HEK293 (cell line): ENCODE measurements around the gene P2RX7.

Source experiments
- CTCF ChIA-PET: fragments of 350-600 bp; formaldehyde crosslinking; extraction: SDS; loops from one replicate; lab custom pipeline; 2021; ENCODE audit warnings: antibody characterized with exemption; lab: Yijun Ruan, JAX
- POLR2A ChIA-PET: fragments of 300-600 bp; formaldehyde crosslinking; extraction: SDS; loops from one replicate; lab custom pipeline; 2020; ENCODE audit warnings: antibody characterized with exemption, inconsistent platforms; lab: Yijun Ruan, JAX
- H3K27ac ChIP-seq: fragments of 200-500 bp; sonication (Bioruptor generic); 2 replicates; pipeline ENCODE4 v1.5.1; 2014; ENCODE audit warnings: low read depth, low read length, control low read depth, inconsistent platforms; ENCODE audit errors: extremely low read depth
- H3K36me3 ChIP-seq, 2 experiments: fragments of 200-500 bp in 1 of 2; sonication (Bioruptor generic) in 1 of 2; 1 replicate in 1 of 2; 2 replicates in 1 of 2; pipeline ENCODE4 v1.5.1; 2014 to 2017; ENCODE audit warnings: inconsistent platforms in 2 of 2, low read length in 2 of 2; ENCODE audit not compliant: control insufficient read depth in 2 of 2, insufficient read depth in 1 of 2
- H3K4me1 ChIP-seq: fragments of 200-500 bp; sonication (Bioruptor generic); 2 replicates; pipeline ENCODE4 v1.5.1; 2014; ENCODE audit warnings: mild to moderate bottlenecking, low read length, inconsistent platforms; ENCODE audit not compliant: control insufficient read depth, insufficient read depth
- H3K4me3 ChIP-seq: 2 replicates; pipeline ENCODE4 v1.5.1; 2011; ENCODE audit warnings: low read depth, mild to moderate bottlenecking, control low read depth, low read length, moderate library complexity
- H3K9me3 ChIP-seq: fragments of 200-500 bp; sonication (Bioruptor generic); 2 replicates; pipeline ENCODE4 v1.5.1; 2014; ENCODE audit warnings: low read depth, low read length, inconsistent platforms; ENCODE audit not compliant: control insufficient read depth, insufficient read depth
- GLI4 ChIP-seq: fragments of 450-650 bp; formaldehyde crosslinking; IDR thresholded peaks from 2 replicates; pipeline ENCODE4 v1.5.1; 2016; ENCODE audit warnings: missing biosample characterization, missing genetic modification characterization
- KLF16 ChIP-seq: fragments of 450-650 bp; formaldehyde crosslinking; IDR thresholded peaks from 2 replicates; pipeline ENCODE4 v1.5.1; 2017; ENCODE audit warnings: missing biosample characterization, missing genetic modification characterization
- MZF1 ChIP-seq: fragments of 450-650 bp; formaldehyde crosslinking; IDR thresholded peaks from 2 replicates; pipeline ENCODE4 v1.5.1; 2017; ENCODE audit warnings: missing biosample characterization, missing genetic modification characterization, borderline replicate concordance
- PRDM4 ChIP-seq: fragments of 450-650 bp; formaldehyde crosslinking; IDR thresholded peaks from 2 replicates; pipeline ENCODE4 v1.5.1; 2017; ENCODE audit warnings: missing biosample characterization, missing genetic modification characterization
- SCRT2 ChIP-seq: fragments of 450-650 bp; formaldehyde crosslinking; IDR thresholded peaks from 2 replicates; pipeline ENCODE4 v1.5.1; 2016; ENCODE audit warnings: missing biosample characterization, missing genetic modification characterization
- TSHZ1 ChIP-seq: fragments of 450-650 bp; formaldehyde crosslinking; IDR thresholded peaks from 2 replicates; pipeline ENCODE4 v1.5.1; 2016; ENCODE audit warnings: missing biosample characterization, missing genetic modification characterization, borderline replicate concordance
- ZBTB44 ChIP-seq: fragments of 450-650 bp; IDR thresholded peaks from 2 replicates; pipeline ENCODE4 v1.5.1; 2018; ENCODE audit warnings: missing biosample characterization, mild to moderate bottlenecking, missing genetic modification characterization
- ZBTB7A ChIP-seq: fragments of 450-650 bp; formaldehyde crosslinking; IDR thresholded peaks from 2 replicates; pipeline ENCODE4 v1.5.1; 2016; ENCODE audit warnings: low read depth, missing biosample characterization, missing genetic modification characterization
- ZNF10 ChIP-seq: fragments of 450-650 bp; formaldehyde crosslinking; IDR thresholded peaks from 2 replicates; pipeline ENCODE4 v1.5.1; 2017; ENCODE audit warnings: missing biosample characterization, missing genetic modification characterization
- ZNF132 ChIP-seq: fragments of 450-650 bp; formaldehyde crosslinking; IDR thresholded peaks from 2 replicates; pipeline ENCODE4 v1.5.1; 2017; ENCODE audit warnings: missing biosample characterization, missing genetic modification characterization, borderline replicate concordance
- ZNF133 ChIP-seq: fragments of 450-650 bp; formaldehyde crosslinking; IDR thresholded peaks from 2 replicates; pipeline ENCODE4 v1.5.1; 2016; ENCODE audit warnings: missing biosample characterization, missing genetic modification characterization
- ZNF138 ChIP-seq: fragments of 450-650 bp; formaldehyde crosslinking; IDR thresholded peaks from 2 replicates; pipeline ENCODE4 v1.5.1; 2016; ENCODE audit warnings: missing biosample characterization, missing genetic modification characterization, borderline replicate concordance
- ZNF175 ChIP-seq: fragments of 450-650 bp; formaldehyde crosslinking; IDR thresholded peaks from 2 replicates; pipeline ENCODE4 v1.5.1; 2016; ENCODE audit warnings: missing biosample characterization, missing genetic modification characterization
- ZNF433 ChIP-seq: fragments of 450-650 bp; formaldehyde crosslinking; IDR thresholded peaks from 2 replicates; pipeline ENCODE4 v1.5.1; 2016; ENCODE audit warnings: missing biosample characterization, missing genetic modification characterization, low read depth
- ZNF548 ChIP-seq: fragments of 450-650 bp; formaldehyde crosslinking; IDR thresholded peaks from 2 replicates; pipeline ENCODE4 v1.5.1; 2016; ENCODE audit warnings: missing biosample characterization, missing genetic modification characterization
- ZNF658 ChIP-seq: fragments of 450-650 bp; formaldehyde crosslinking; IDR thresholded peaks from 2 replicates; pipeline ENCODE4; 2016; ENCODE audit warnings: missing biosample characterization, missing genetic modification characterization
- ZNF704 ChIP-seq: fragments of 450-650 bp; formaldehyde crosslinking; IDR thresholded peaks from 2 replicates; pipeline ENCODE4 v1.5.1; 2016; ENCODE audit warnings: missing biosample characterization, missing genetic modification characterization
- ZNF747 ChIP-seq: fragments of 450-650 bp; formaldehyde crosslinking; IDR thresholded peaks from 2 replicates; pipeline ENCODE4 v1.5.1; 2016; ENCODE audit warnings: missing biosample characterization, missing genetic modification characterization
- ZNF768 ChIP-seq: fragments of 450-650 bp; formaldehyde crosslinking; IDR thresholded peaks from 2 replicates; pipeline ENCODE4 v1.5.1; 2018; ENCODE audit warnings: missing biosample characterization, mild to moderate bottlenecking, missing genetic modification characterization
- ZNF777 ChIP-seq: fragments of 450-650 bp; formaldehyde crosslinking; IDR thresholded peaks from 2 replicates; pipeline ENCODE4 v1.5.1; 2017; ENCODE audit warnings: missing biosample characterization, missing genetic modification characterization, borderline replicate concordance
- ZNF785 ChIP-seq: fragments of 450-650 bp; formaldehyde crosslinking; IDR thresholded peaks from 2 replicates; pipeline ENCODE4 v1.5.1; 2016; ENCODE audit warnings: missing biosample characterization, missing genetic modification characterization
- ZXDB ChIP-seq: fragments of 450-650 bp; formaldehyde crosslinking; IDR thresholded peaks from 2 replicates; pipeline ENCODE4 v1.5.1; 2016; ENCODE audit warnings: missing biosample characterization, missing genetic modification characterization
- TF ChIP-seq, protein P1 (sequence below): fragments of 450-650 bp; formaldehyde crosslinking; IDR thresholded peaks from 2 replicates; pipeline ENCODE4 v1.5.1; 2016; ENCODE audit warnings: missing biosample characterization, missing genetic modification characterization, low read depth

Gene P2RX7

DNA sequence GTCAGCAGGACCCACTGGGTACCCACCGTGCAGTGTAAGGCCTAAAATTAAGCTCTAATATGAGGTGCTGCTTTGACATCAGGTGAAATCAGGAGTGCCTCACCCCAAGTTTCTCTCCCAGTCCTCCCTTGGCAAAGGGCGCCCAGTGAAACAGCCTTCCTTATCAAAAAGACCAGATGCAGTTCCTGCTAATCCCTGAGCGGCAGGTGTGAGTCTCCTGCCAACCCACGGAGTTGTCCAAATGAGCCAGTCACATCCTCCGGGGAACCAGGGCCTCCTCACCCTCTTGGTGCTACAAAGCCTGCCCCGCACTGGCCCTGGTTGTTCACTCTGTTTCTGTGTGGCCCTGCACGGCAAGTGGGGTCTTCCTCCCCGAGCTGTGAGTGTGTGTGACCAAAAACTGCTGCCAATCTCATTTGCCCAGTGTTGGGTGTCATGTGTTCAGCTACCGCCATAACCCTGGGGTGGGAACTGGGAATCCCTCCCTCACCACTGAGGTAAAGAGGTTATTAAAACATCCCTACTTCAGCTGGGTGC lies 57.0 kb downstream of the P2RX7 start:
- POLR2A ChIA-PET, result interaction anchor here (0.7 kb wide), 1 partner anchor 1294 kb away, joined by 3 read pairs; no protein-coding TSS in a partner anchor
- H3K4me1 ChIP-seq, result no peaks in the 10 kb centered on the region
- H3K36me3 ChIP-seq, result no peaks in the 10 kb centered on the region
- no peak overlapping the region for H3K4me3 ChIP-seq
- no peak overlapping the region for H3K27ac ChIP-seq
- H3K9me3 ChIP-seq, result no peaks in the 10 kb centered on the region
- CTCF ChIA-PET, result interaction anchor here (0.7 kb wide), 1 partner anchor 33 kb away, joined by 3 read pairs; no protein-coding TSS in a partner anchor
- TF ChIP-seq ZXDB (tag by site-specific recombination), result no peak
- TF ChIP-seq ZNF133 (tag by site-specific recombination), result no peak
- no peak for TF ChIP-seq ZBTB7A (tag by site-specific recombination)
- TF ChIP-seq ZNF10 (tag by site-specific recombination), result no peak
- no peak for TF ChIP-seq PRDM4 (tag by site-specific recombination)
- no peak for TF ChIP-seq ZBTB44 (tag by site-specific recombination)
- TF ChIP-seq ZNF138 (tag by site-specific recombination), result no peak
- TF ChIP-seq ZNF548, result no peak
- no peak for TF ChIP-seq ZNF132 (tag by site-specific recombination)
- no peak for TF ChIP-seq KLF16 (tag by site-specific recombination)
- TF ChIP-seq MZF1 (tag by site-specific recombination), result no peak

DNA sequence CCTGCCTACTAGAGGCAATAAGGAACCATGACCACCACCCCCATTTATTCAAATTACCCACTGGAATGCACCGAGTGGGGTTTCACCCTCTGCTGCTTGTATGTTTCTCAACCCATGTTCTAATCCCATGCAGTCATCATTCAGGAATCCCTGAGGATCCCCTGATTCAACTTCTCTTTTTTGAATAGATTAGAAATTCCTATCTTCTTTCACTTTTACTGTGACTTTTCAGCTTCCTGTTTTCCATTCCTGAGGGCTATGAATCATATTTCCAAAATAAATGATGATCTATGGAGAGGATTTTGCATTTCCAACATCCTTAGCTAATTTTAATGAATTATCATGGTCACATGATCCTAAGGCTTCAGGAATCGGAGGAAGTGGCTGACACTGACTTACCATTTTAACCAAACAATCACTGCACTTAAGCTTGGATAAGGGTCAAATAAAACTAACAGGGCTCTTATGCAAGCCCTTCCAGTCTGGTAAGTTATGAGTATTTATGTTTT lies 57.9 kb downstream of the P2RX7 start:
- no peak for TF ChIP-seq ZNF747 (tag by site-specific recombination)
- TF ChIP-seq, protein P1, sequence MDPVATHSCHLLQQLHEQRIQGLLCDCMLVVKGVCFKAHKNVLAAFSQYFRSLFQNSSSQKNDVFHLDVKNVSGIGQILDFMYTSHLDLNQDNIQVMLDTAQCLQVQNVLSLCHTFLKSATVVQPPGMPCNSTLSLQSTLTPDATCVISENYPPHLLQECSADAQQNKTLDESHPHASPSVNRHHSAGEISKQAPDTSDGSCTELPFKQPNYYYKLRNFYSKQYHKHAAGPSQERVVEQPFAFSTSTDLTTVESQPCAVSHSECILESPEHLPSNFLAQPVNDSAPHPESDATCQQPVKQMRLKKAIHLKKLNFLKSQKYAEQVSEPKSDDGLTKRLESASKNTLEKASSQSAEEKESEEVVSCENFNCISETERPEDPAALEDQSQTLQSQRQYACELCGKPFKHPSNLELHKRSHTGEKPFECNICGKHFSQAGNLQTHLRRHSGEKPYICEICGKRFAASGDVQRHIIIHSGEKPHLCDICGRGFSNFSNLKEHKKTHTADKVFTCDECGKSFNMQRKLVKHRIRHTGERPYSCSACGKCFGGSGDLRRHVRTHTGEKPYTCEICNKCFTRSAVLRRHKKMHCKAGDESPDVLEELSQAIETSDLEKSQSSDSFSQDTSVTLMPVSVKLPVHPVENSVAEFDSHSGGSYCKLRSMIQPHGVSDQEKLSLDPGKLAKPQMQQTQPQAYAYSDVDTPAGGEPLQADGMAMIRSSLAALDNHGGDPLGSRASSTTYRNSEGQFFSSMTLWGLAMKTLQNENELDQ (tag by site-specific recombination), result no peak
- TF ChIP-seq ZNF433, result no peak
- TF ChIP-seq ZNF785 (tag by site-specific recombination), result no peak
- TF ChIP-seq SCRT2, result no peak
- no peak for TF ChIP-seq TSHZ1 (tag by site-specific recombination)
- TF ChIP-seq ZNF768 (tag by site-specific recombination), result no peak
- no peak for TF ChIP-seq ZNF175 (tag by site-specific recombination)
- no peak for TF ChIP-seq ZNF704 (tag by site-specific recombination)
- TF ChIP-seq ZNF777 (tag by site-specific recombination), result no peak
- TF ChIP-seq GLI4 (tag by site-specific recombination), result no peak
- no peak for TF ChIP-seq ZNF658 (tag by site-specific recombination)
- H3K36me3 ChIP-seq, result no peaks in the 10 kb centered on the region
- no peaks in the 10 kb centered on the region for H3K4me1 ChIP-seq
- no peak overlapping the region for H3K4me3 ChIP-seq
- CTCF ChIA-PET, result interaction anchor here (1.2 kb wide), 2 partner anchors 76 to 130 kb away, joined by 3 to 8 read pairs; no protein-coding TSS in a partner anchor
- POLR2A ChIA-PET, result no interaction called here
- no peaks in the 10 kb centered on the region for H3K9me3 ChIP-seq
- no peak overlapping the region for H3K27ac ChIP-seq
